ENCODE data around the gene CPNE2. TPM values are rescaled to one million over a fixed set of nuclear protein-coding genes. Genes with fewer than 3 reads are reported as not detected.
"Not testable (repeated sequence)": the region's sequence is repeated elsewhere in the genome, so short reads cannot be mapped to it uniquely, and the experiment has no call there.

Gene CPNE2
- polyA plus RNA-seq, 1 experiment, result 80.6 TPM

DNA sequence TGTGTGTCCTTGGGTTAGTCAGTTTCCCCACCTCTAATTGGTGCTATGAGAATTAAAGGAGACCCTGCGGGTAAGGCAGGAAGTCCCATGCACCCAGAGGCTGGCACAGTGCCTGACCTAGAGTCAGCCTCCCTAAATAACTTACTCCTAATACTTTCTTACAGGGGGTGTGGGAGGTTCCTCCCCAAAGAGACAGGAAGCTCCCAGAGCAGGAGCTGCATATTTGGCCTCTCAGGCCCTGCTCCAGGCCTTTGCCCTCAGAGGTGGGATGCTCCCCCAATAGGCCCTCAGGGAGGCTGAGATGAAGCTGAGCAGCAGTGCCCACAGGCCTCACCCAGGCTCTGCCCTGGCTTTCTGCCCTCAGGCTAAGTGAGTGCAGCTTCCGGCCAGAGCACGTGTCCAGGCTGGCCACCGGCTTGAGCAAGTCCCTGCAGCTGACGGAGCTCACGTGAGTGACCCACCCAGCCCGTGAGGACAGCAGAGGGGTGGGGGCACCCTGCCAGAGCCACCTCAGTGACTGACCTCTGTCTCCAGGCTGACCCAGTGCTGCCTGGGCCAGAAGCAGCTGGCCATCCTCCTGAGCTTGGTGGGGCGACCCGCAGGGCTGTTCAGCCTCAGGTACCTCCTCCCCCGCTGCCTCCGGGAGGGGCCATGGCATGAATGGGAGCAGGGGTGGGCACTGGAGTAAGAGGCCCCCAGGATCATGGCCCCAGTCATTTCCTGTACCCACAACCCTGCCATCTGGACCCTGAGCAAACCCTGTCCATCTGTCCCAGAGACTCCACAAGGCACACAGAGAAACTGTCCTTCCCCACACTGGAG lies 31.1 kb upstream of the CPNE2 start:
- ChIA-PET POLR2A (interaction anchor here (0.5 kb wide), 1 partner anchor 30 kb away, joined by 3 read pairs; no protein-coding TSS in a partner anchor), CTCF (interaction anchor here (0.9 to 3.4 kb wide), 3 partner anchors 8 to 97 kb away, joined by 3 to 18 read pairs (median 5); no protein-coding TSS in a partner anchor)
- TF ChIP-seq, protein P1, sequence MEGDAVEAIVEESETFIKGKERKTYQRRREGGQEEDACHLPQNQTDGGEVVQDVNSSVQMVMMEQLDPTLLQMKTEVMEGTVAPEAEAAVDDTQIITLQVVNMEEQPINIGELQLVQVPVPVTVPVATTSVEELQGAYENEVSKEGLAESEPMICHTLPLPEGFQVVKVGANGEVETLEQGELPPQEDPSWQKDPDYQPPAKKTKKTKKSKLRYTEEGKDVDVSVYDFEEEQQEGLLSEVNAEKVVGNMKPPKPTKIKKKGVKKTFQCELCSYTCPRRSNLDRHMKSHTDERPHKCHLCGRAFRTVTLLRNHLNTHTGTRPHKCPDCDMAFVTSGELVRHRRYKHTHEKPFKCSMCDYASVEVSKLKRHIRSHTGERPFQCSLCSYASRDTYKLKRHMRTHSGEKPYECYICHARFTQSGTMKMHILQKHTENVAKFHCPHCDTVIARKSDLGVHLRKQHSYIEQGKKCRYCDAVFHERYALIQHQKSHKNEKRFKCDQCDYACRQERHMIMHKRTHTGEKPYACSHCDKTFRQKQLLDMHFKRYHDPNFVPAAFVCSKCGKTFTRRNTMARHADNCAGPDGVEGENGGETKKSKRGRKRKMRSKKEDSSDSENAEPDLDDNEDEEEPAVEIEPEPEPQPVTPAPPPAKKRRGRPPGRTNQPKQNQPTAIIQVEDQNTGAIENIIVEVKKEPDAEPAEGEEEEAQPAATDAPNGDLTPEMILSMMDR (IDR thresholded peaks at IDR 0.05; ENCODE audit: insufficient read depth, low read depth, low read length), result no peak

DNA sequence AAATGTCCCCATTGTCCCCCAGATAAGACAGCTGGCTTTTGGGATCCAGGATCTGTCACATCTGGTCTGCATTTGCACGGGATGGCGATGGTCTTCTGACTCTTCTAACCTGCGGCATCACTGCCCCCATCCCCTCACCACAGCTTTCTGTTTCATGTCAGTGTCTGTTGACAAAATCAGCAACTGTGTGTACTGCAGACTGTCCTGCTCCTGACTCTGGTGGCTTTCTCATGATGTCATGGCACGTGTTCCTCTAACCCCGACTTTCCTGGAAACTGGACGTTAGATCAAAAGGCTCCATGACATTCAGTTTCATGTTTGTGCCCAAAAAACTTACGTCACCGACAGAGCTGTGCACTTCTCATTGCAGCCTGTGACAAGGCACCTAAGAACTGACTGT lies 30.1 kb upstream of the CPNE2 start:
- ChIA-PET POLR2A (no interaction called here), CTCF (interaction anchor here (3.4 kb wide), 1 partner anchor 22 kb away, joined by 18 read pairs; no protein-coding TSS in a partner anchor)
- H3K36me3 ChIP-seq (ENCODE audit: control insufficient read depth, insufficient read depth, low read length), result peaks cover 10% of the 10 kb centered on the region
- no peaks in the 10 kb centered on the region for H3K27me3 ChIP-seq (ENCODE audit: control insufficient read depth, insufficient read depth, low read length)
- H3K4me3 ChIP-seq (ENCODE audit: low read depth, low read length), result no peak overlapping the region
- DNase-seq (ENCODE audit: low read depth), result no peak
- TF ChIP-seq, protein P1 (IDR thresholded peaks at IDR 0.05; ENCODE audit: insufficient read depth, low read depth, low read length), result no peak

More for the DNA sequence above, 31.1 kb upstream of the CPNE2 start:
- Histone ChIP-seq H3K4me3 (ENCODE audit: low read depth, low read length) (no peak overlapping the region), H3K27me3 (ENCODE audit: control insufficient read depth, insufficient read depth, low read length) (no peaks in the 10 kb centered on the region), H3K36me3 (ENCODE audit: control insufficient read depth, insufficient read depth, low read length) (peaks cover 10% of the 10 kb centered on the region)
- DNase-seq (ENCODE audit: low read depth), result peak; percentile 53

DNA sequence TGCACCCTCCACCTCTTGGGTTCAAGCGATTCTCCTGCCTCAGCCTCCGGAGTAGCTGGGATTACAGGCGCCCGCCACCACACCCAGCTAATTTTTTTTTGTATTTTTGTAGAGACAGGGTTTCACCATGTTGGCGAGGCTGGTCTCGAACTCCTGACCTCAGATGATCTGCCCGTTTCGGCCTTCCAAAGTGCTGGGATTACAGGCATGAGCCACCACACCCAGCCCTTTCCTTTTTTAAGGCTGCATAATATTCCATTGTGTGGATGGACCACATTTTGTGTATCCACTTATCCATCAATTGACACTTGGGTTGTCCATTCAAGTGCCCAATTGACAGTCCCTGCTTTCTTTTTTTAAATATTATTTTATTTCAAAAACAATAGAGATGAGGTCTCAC lies 29.2 kb upstream of the CPNE2 start:
- CTCF ChIA-PET, result interaction anchor here (3.4 kb wide), 1 partner anchor 21 kb away, joined by 18 read pairs; no protein-coding TSS in a partner anchor
- H3K36me3 ChIP-seq (ENCODE audit: control insufficient read depth, insufficient read depth, low read length); POLR2A ChIA-PET; DNase-seq (ENCODE audit: low read depth); H3K27me3 ChIP-seq (ENCODE audit: control insufficient read depth, insufficient read depth, low read length); H3K4me3 ChIP-seq (ENCODE audit: low read depth, low read length): not testable (repeated sequence)

DNA sequence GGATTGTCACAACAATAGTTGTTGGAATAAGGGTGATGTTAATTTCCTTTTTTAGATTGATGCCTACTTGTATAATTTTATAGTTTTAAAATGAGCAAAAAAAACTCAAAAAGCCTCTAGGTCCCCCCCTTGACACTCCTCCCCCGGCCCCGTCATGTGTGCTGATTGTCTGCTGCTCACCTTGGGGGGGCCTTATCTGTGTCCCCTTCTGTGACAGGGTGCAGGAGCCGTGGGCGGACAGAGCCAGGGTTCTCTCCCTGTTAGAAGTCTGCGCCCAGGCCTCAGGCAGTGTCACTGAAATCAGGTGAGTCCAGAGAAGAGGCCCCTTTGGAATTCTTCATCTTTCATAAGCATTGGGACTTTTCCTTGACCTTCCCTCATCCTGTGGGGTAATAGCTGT lies 27.4 kb upstream of the CPNE2 start:
- no peak for DNase-seq (ENCODE audit: low read depth)
- H3K4me3 ChIP-seq (ENCODE audit: low read depth, low read length), result no peak overlapping the region
- ChIA-PET CTCF (interaction anchor here (0.7 to 3.5 kb wide), 4 partner anchors 14 to 756 kb away, joined by 3 to 20 read pairs (median 4); partner anchors contain the start of gene CPNE2), POLR2A (no interaction called here)
- TF ChIP-seq, protein P1 (IDR thresholded peaks at IDR 0.05; ENCODE audit: insufficient read depth, low read depth, low read length), result no peak
- H3K27me3 ChIP-seq (ENCODE audit: control insufficient read depth, insufficient read depth, low read length), result no peaks in the 10 kb centered on the region
- H3K36me3 ChIP-seq (ENCODE audit: control insufficient read depth, insufficient read depth, low read length), result no peaks in the 10 kb centered on the region

DNA sequence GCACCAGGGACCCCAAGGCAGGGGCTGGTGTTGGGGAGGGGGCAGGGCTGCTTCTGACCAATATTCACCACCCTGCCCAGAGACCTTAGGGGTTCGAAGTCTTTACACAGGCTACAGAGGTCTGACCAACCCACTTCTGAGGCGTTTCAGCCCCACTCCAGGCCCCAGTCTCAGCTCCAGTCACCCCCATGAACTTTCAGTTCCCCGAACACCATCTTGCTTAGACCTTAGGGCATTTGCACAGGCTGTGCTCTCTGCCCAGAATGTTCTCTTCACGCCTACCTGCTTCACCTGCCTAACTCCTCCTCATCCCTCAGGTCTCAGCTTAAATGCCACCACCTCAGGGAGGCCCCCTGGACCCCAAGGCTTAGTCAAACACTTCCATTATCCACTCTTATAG lies 25.8 kb upstream of the CPNE2 start:
- TF ChIP-seq, protein P1 (IDR thresholded peaks at IDR 0.05; ENCODE audit: insufficient read depth, low read depth, low read length), result no peak
- POLR2A ChIA-PET, result no interaction called here
- Histone ChIP-seq H3K27me3 (ENCODE audit: control insufficient read depth, insufficient read depth, low read length) (no peaks in the 10 kb centered on the region), H3K36me3 (ENCODE audit: control insufficient read depth, insufficient read depth, low read length) (peaks cover 2% of the 10 kb centered on the region; the same call in 1 of the 2 replicates), H3K4me3 (ENCODE audit: low read depth, low read length) (no peak overlapping the region)
- CTCF ChIA-PET, result interaction anchor here (0.8 to 3.5 kb wide), 4 partner anchors 12 to 102 kb away, joined by 3 to 20 read pairs (median 6); partner anchors contain the start of gene CPNE2
- DNase-seq (ENCODE audit: low read depth), result no peak
